ENCODE measurements around the gene CTNNA3. TPM values are rescaled to one million over a fixed set of nuclear protein-coding genes. Genes with fewer than 3 reads are reported as not detected.

CTNNA3 gene
- total and polyA plus RNA-seq, 2 of the 4 experiments (the other 2 are of a cell fraction), result 0.19 to 0.90 TPM

DNA sequence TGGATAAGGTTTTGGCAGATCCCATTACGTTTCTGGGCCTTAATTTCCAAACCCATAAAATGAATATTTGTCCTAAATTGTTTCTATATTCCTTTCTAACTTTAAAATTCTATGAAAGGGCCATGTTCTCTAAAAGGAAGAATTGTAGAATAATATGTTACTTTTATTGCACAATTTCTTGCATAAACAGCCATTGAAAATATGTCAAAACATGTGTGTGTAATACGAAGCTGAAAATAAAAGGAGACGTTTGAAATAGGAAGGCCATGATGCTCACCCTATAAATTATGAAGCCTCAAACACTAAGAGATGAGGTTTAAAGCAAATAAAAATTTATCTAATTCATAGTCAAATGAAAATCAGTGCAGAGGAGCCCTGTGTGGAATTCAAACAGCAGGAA is 915.2 kb downstream of the CTNNA3 start:
- ATAC-seq (ENCODE audit: low read depth) (no peak), DNase-seq (no peak)
- dilution Hi-C loops (cut with HindIII; ENCODE audit: low sequenced_read_pairs, unreplicated experiment) (no loop called here), in situ Hi-C loops (cut with MboI; ENCODE audit: low sequenced_read_pairs) (no loop called here), intact Hi-C loops (cut with micrococcal nuclease) (loop anchor here (5.0 kb wide), 1 partner anchor 57 kb away; no protein-coding TSS in a partner anchor)
- no peaks in the 10 kb centered on the region for H3K79me1 ChIP-seq (ENCODE audit: low read depth in 1 of 2, low read length in 2 of 2)
- no peaks in the 10 kb centered on the region for H4K20me1 ChIP-seq (ENCODE audit: insufficient read depth, low read length)
- H2BK20ac ChIP-seq (ENCODE audit: low read depth, low read length), result no peak overlapping the region
- H3K14ac ChIP-seq (replicated peaks; ENCODE audit: low read depth, low read length), result no peak overlapping the region
- H2BK15ac ChIP-seq (ENCODE audit: low read depth, low read length), result no peak overlapping the region
- H3K4me3 ChIP-seq (ENCODE audit: insufficient read depth, low read depth, low read length), result no peak overlapping the region
- H3K9ac ChIP-seq (ENCODE audit: low read depth, low read length), result no peak overlapping the region
- no peaks in the 10 kb centered on the region for H3K9me3 ChIP-seq (ENCODE audit: control insufficient read depth, insufficient read depth, low read length)
- no peaks in the 10 kb centered on the region for H3K36me3 ChIP-seq (ENCODE audit: control insufficient read depth, insufficient read depth, low read length)
- H3K4me2 ChIP-seq (ENCODE audit: low read depth, low read length), result no peak overlapping the region
- H3K56ac ChIP-seq (ENCODE audit: extremely low read depth, insufficient read depth, low read length), result no peak overlapping the region
- CTCF ChIA-PET, result no interaction called here
- no peak overlapping the region for H2BK5ac ChIP-seq (ENCODE audit: low read depth, low read length, poor library complexity, severe bottlenecking)
- no peak overlapping the region for H4K8ac ChIP-seq (ENCODE audit: low read depth in 2 of 2, low read length in 2 of 2)
- TF ChIP-seq CEBPB (IDR thresholded peaks at IDR 0.05; ENCODE audit: low read depth, low read length) (0 out of 2 replicates have a peak, but pooled peaks have one; percentile 31), MAFK (IDR thresholded peaks at IDR 0.05; ENCODE audit: low read depth, low read length) (no peak)
- no peak overlapping the region for H3K27ac ChIP-seq (ENCODE audit: insufficient read depth, low read length)
- H3K4me1 ChIP-seq (ENCODE audit: control insufficient read depth, insufficient read depth, low read length), result no peaks in the 10 kb centered on the region
- H2BK120ac ChIP-seq (ENCODE audit: low read depth, low read length), result no peak overlapping the region
- H2AK9ac ChIP-seq (replicated peaks; ENCODE audit: low read depth, low read length, poor library complexity), result no peak overlapping the region
- no peak overlapping the region for H4K5ac ChIP-seq (ENCODE audit: low read depth, low read length)
- no peak overlapping the region for H2AFZ ChIP-seq (replicated peaks; ENCODE audit: low read length, poor library complexity)
- no peaks in the 10 kb centered on the region for H3K27me3 ChIP-seq (ENCODE audit: control insufficient read depth, insufficient read depth, low read length)
- H4K91ac ChIP-seq (ENCODE audit: insufficient read depth, low read depth, low read length), result no peak overlapping the region
- H3K9me1 ChIP-seq (ENCODE audit: insufficient read depth, low read length), result no peaks in the 10 kb centered on the region
- H3K18ac ChIP-seq (ENCODE audit: low read depth, low read length), result no peak overlapping the region
- BruUV-seq (replicated peaks), result no TSS peak
- POLR2A ChIA-PET (ENCODE audit: unreplicated experiment), result no interaction called here
- no peak overlapping the region for H3K4ac ChIP-seq (ENCODE audit: low read depth, low read length)
- H3K23ac ChIP-seq (ENCODE audit: low read depth, low read length), result no peak overlapping the region
- H2AK5ac ChIP-seq (ENCODE audit: low read depth, low read length), result no peak overlapping the region
- no CpG with 5 or more reads among the region's 3 CpGs for WGBS, 2 experiments (ENCODE audit: extremely low coverage in 2 of 2, insufficient read length in 1 of 2)
